ENCODE data around the gene ARHGDIG.

DNA sequence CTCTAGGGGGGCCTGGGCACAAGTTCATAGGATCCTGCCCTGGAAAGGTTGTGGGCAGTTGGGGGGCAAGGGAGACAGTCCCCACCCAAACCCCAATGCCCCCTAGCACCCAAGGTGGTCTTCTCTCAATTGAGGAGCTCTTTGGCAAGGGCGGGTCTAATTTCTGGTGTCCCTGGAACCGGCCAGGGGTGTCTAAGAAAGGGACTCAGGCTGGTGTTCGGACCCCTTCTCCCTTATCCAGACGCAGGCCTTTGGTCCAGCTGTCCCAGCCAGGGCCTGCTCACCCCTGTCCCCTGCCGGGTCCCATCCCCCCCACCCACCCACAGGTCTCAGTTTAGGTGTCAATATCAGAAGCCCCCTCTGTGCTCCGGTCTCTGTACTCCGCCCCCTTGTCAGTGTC lies 860 bp upstream of the ARHGDIG start:
- TF ChIP-seq, protein P1, sequence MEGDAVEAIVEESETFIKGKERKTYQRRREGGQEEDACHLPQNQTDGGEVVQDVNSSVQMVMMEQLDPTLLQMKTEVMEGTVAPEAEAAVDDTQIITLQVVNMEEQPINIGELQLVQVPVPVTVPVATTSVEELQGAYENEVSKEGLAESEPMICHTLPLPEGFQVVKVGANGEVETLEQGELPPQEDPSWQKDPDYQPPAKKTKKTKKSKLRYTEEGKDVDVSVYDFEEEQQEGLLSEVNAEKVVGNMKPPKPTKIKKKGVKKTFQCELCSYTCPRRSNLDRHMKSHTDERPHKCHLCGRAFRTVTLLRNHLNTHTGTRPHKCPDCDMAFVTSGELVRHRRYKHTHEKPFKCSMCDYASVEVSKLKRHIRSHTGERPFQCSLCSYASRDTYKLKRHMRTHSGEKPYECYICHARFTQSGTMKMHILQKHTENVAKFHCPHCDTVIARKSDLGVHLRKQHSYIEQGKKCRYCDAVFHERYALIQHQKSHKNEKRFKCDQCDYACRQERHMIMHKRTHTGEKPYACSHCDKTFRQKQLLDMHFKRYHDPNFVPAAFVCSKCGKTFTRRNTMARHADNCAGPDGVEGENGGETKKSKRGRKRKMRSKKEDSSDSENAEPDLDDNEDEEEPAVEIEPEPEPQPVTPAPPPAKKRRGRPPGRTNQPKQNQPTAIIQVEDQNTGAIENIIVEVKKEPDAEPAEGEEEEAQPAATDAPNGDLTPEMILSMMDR (IDR thresholded peaks at IDR 0.05) = no peak
- TF ChIP-seq POLR2A (IDR thresholded peaks at IDR 0.05) (no peak), EP300 (IDR thresholded peaks at IDR 0.05) (no peak)
